ENCODE data around the gene CRYBA2.

The CRYBA2 gene

GRCh38 chr2:219009294-219009693, 16.1 kb upstream of the CRYBA2 start:
- no peaks in the 10 kb centered on the region for H3K9me3 ChIP-seq
- no peak overlapping the region for H3K4me3 ChIP-seq (ENCODE audit: low read depth in 1 of 2, low read length in 1 of 2)
- H3K27me3 ChIP-seq: peaks cover 94% of the 10 kb centered on the region
- H3K27ac ChIP-seq: no peak overlapping the region
- H3K36me3 ChIP-seq: no peaks in the 10 kb centered on the region
- H3K4me1 ChIP-seq (ENCODE audit: control insufficient read depth in 1 of 2, insufficient read depth in 1 of 2, low read depth in 1 of 2, low read length in 1 of 2): no peaks in the 10 kb centered on the region
- no peak for TF ChIP-seq CTCF (IDR thresholded peaks at IDR 0.05)

GRCh38 chr2:219003979-219004378, 10.8 kb upstream of the CRYBA2 start:
- Histone ChIP-seq H3K36me3 (no peaks in the 10 kb centered on the region), H3K27ac (no peak overlapping the region), H3K9me3 (no peaks in the 10 kb centered on the region), H3K4me1 (ENCODE audit: control insufficient read depth in 1 of 2, insufficient read depth in 1 of 2, low read depth in 1 of 2, low read length in 1 of 2) (no peaks in the 10 kb centered on the region), H3K27me3 (peaks cover 99% of the 10 kb centered on the region), H3K4me3 (ENCODE audit: low read depth in 1 of 2, low read length in 1 of 2) (no peak overlapping the region)
- TF ChIP-seq CTCF (IDR thresholded peaks at IDR 0.05): no peak

- H3K4me3 ChIP-seq (ENCODE audit: low read depth in 1 of 2, low read length in 1 of 2): no peak overlapping the region
- no peak for TF ChIP-seq CTCF (IDR thresholded peaks at IDR 0.05)
- no peaks in the 10 kb centered on the region for H3K9me3 ChIP-seq
- H3K4me1 ChIP-seq (ENCODE audit: control insufficient read depth in 1 of 2, insufficient read depth in 1 of 2, low read depth in 1 of 2, low read length in 1 of 2): no peaks in the 10 kb centered on the region
- no peaks in the 10 kb centered on the region for H3K36me3 ChIP-seq
- peaks cover 100% of the 10 kb centered on the region for H3K27me3 ChIP-seq
- no peak overlapping the region for H3K27ac ChIP-seq
Measured at GRCh38 chr2:219003267-219003634, 10.0 kb upstream of the CRYBA2 start.

GRCh38 chr2:219002395-219003266, 9.4 kb upstream of the CRYBA2 start:
- Histone ChIP-seq H3K4me1 (ENCODE audit: control insufficient read depth in 1 of 2, insufficient read depth in 1 of 2, low read depth in 1 of 2, low read length in 1 of 2) (no peaks in the 10 kb centered on the region), H3K27me3 (peaks cover 100% of the 10 kb centered on the region), H3K27ac (no peak overlapping the region), H3K4me3 (ENCODE audit: low read depth in 1 of 2, low read length in 1 of 2) (no peak overlapping the region), H3K36me3 (no peaks in the 10 kb centered on the region), H3K9me3 (no peaks in the 10 kb centered on the region)
- TF ChIP-seq CTCF (IDR thresholded peaks at IDR 0.05): no peak

- Histone ChIP-seq H3K27me3 (peaks cover 100% of the 10 kb centered on the region), H3K4me3 (ENCODE audit: low read depth in 1 of 2, low read length in 1 of 2) (no peak overlapping the region)
- no peak for TF ChIP-seq CTCF (IDR thresholded peaks at IDR 0.05)
Measured at GRCh38 chr2:219001577-219002394, 8.6 kb upstream of the CRYBA2 start.

More at GRCh38 chr2:219001577-219002394, 8.6 kb upstream of the CRYBA2 start:
- Histone ChIP-seq H3K27ac (no peak overlapping the region), H3K4me1 (ENCODE audit: control insufficient read depth in 1 of 2, insufficient read depth in 1 of 2, low read depth in 1 of 2, low read length in 1 of 2) (no peaks in the 10 kb centered on the region), H3K9me3 (no peaks in the 10 kb centered on the region), H3K36me3 (no peaks in the 10 kb centered on the region)

All from neutrophil (primary cell).